GM12874 (cell line): Measurements from ENCODE around the gene HEMGN.

ENCODE experiments used
- CTCF ChIP-seq: IDR thresholded peaks from 2 replicates; pipeline ENCODE4 v1.5.1; 2011; ENCODE audit warnings: low read depth, mild to moderate bottlenecking, control low read depth, low read length, moderate library complexity; ENCODE audit not compliant: insufficient read depth

The HEMGN gene

GRCh38 chr9:97940741-97941140 is 2.8 kb upstream of the HEMGN start:
- TF ChIP-seq CTCF = no peak

GRCh38 chr9:97940233-97940632 is 2.3 kb upstream of the HEMGN start:
- no peak for TF ChIP-seq CTCF

GRCh38 chr9:97936998-97937397 is 974 bp downstream of the HEMGN start:
- no peak for TF ChIP-seq CTCF

- no peak for TF ChIP-seq CTCF
Observed at GRCh38 chr9:97935276-97935675, 2.7 kb downstream of the HEMGN start.

GRCh38 chr9:97934321-97935115 is 3.5 kb downstream of the HEMGN start:
- no peak for TF ChIP-seq CTCF

- no peak for TF ChIP-seq CTCF
Observed at GRCh38 chr9:97933297-97933998, 4.5 kb downstream of the HEMGN start.

GRCh38 chr9:97930972-97931371 is 7.0 kb downstream of the HEMGN start:
- no peak for TF ChIP-seq CTCF
